HepG2 (cell line): ENCODE measurements around the gene HPS6. TPM values are rescaled to one million over a fixed set of nuclear protein-coding genes. Genes with fewer than 3 reads are reported as not detected.

Source experiments
- CHCHD3 ChIP-seq: sonication (generic); formaldehyde crosslinking; IDR thresholded peaks from 2 replicates; pipeline ENCODE4 v1.8.0; 2022; ENCODE audit warnings: mild to moderate bottlenecking, missing genetic modification reagents, moderate library complexity
- ELF1 ChIP-seq: sonication (generic); formaldehyde crosslinking; IDR thresholded peaks from 2 replicates; pipeline ENCODE4 v1.4.0; 2020; ENCODE audit warnings: missing genetic modification reagents
- ERF ChIP-seq: IDR thresholded peaks from 2 replicates; pipeline ENCODE4 v1.6.1; 2018; ENCODE audit warnings: missing biosample characterization, missing genetic modification reagents
- RAD21 ChIP-seq: fragments of 450-650 bp; formaldehyde crosslinking; IDR thresholded peaks from 2 replicates; pipeline ENCODE4 v1.5.0; 2020; ENCODE audit warnings: mild to moderate bottlenecking
- TAF15 ChIP-seq: fragments of 200-400 bp; formaldehyde crosslinking; IDR thresholded peaks from one replicate; pipeline ENCODE4 v1.6.1; 2018; ENCODE audit warnings: mild to moderate bottlenecking, low read depth, low read length; ENCODE audit not compliant: poor library complexity, severe bottlenecking
- ZMYM4 ChIP-seq: sonication (generic); formaldehyde crosslinking; IDR thresholded peaks from 2 replicates; pipeline ENCODE4 v1.8.1; 2023; ENCODE audit warnings: mild to moderate bottlenecking, missing genetic modification reagents
- ZNF232 ChIP-seq: sonication (generic); formaldehyde crosslinking; IDR thresholded peaks from 2 replicates; pipeline ENCODE4 v1.4.0; 2020; ENCODE audit warnings: missing genetic modification reagents, borderline replicate concordance
- ZNF557 ChIP-seq: sonication (generic); formaldehyde crosslinking; IDR thresholded peaks from 2 replicates; pipeline ENCODE4 v1.4.0; 2020; ENCODE audit warnings: missing genetic modification reagents
- polyA plus RNA-seq, 8 experiments: library from polyadenylated mRNA; depleted of rRNA in 3 of 8; stranded (reverse) in 7 of 8; unstranded in 1 of 8; fragments of >200 nt; fragmentation: Illumina TruSeq in 4 of 8; extraction: Trizol in 4 of 8; gene quantifications; 2 replicates each; pipeline versions ENCODE4 v1.2.1 to v1.2.3, GENCODE V29; 2011 to 2016; ENCODE audit warnings: low read depth in 4 of 8, missing spikeins in 1 of 8, mixed read lengths in 1 of 8; ENCODE audit not compliant: insufficient read depth in 1 of 8
- total RNA-seq, 5 experiments: library from RNA; depleted of rRNA; stranded (reverse); fragments of >200 nt; fragmentation: Illumina TruSeq; extraction: Trizol; gene quantifications; 2 replicates each; pipeline ENCODE4 v1.2.3, GENCODE V29; 2016; ENCODE audit warnings: low read depth in 1 of 5
- TF ChIP-seq, protein P1 (sequence below), 2 experiments: sonication (generic) in 1 of 2; formaldehyde crosslinking in 1 of 2; IDR thresholded peaks; 2 replicates each; pipeline versions ENCODE4 v1.4.0 to v1.6.1; 2016 to 2020; ENCODE audit warnings: borderline replicate concordance in 1 of 2, low read depth in 1 of 2, mild to moderate bottlenecking in 1 of 2, missing genetic modification reagents in 1 of 2
- TF ChIP-seq, protein P2 (sequence below): sonication (generic); formaldehyde crosslinking; IDR thresholded peaks from 2 replicates; pipeline ENCODE4 v1.5.0; 2020; ENCODE audit warnings: missing genetic modification reagents
- TF ChIP-seq, protein P3 (sequence below): sonication (generic); formaldehyde crosslinking; IDR thresholded peaks from 2 replicates; pipeline ENCODE4 v1.4.0; 2020; ENCODE audit warnings: missing genetic modification reagents, borderline replicate concordance
- TF ChIP-seq, protein P4 (sequence below): sonication (generic); formaldehyde crosslinking; IDR thresholded peaks from 2 replicates; pipeline ENCODE4 v1.4.0; 2020; ENCODE audit warnings: mild to moderate bottlenecking, low read depth, missing genetic modification reagents
- TF ChIP-seq, protein P5 (sequence below): sonication (generic); formaldehyde crosslinking; IDR thresholded peaks from 2 replicates; pipeline ENCODE4 v1.5.0; 2020; ENCODE audit warnings: mild to moderate bottlenecking, missing genetic modification reagents, moderate library complexity
- TF ChIP-seq, protein P6 (sequence below): sonication (generic); formaldehyde crosslinking; IDR thresholded peaks from 2 replicates; pipeline ENCODE4 v1.8.1; 2023; ENCODE audit warnings: mild to moderate bottlenecking, inconsistent platforms, moderate library complexity, missing genetic modification reagents, borderline replicate concordance

The HPS6 gene
- total and polyA plus RNA-seq, 2 of the 13 experiments (the other 11 are each of a cell fraction or from before 2014, with no cell fraction given) = 2.9 to 14.9 TPM

DNA sequence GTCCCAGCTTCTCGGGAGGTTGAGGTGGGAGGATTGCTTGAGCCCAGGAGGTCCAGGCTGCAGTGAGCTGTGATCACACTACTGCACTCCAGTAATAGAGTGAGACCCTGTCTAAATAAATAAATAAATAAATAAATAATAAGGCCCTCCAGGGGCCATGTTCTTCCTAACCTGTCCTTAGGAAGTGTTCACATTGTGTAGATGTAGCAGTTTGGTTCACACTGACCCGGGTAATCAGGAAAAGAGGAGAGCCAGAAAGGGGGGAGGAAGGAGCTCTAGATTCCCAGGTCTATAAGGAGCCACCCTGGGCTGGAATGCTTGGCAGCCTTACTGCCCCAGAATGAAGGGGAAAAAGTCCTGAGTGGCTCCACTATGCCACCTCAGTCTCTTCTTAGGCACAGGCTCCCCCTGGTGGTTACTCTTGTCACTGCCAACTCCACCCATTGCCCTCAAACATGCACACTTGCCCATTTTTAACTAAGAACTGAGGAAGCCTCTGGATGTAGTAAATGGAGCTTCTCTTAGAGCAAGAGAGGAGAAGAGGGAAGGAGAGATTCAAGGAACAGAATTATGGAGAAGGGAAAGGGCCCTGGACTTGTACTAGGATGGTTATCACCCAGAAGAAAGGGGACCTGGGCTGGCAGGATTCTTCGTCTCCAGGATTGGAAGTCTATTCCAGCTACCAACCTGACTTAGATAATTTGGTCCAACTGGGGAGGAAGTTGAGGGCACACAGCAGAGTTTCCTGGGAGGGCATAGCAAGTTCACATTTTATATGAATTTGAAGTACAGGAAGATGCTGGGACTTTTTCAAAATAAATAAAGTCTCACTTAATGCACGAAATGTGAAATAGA is 7.8 kb downstream of the HPS6 start (continued):
- TF ChIP-seq, protein P1, sequence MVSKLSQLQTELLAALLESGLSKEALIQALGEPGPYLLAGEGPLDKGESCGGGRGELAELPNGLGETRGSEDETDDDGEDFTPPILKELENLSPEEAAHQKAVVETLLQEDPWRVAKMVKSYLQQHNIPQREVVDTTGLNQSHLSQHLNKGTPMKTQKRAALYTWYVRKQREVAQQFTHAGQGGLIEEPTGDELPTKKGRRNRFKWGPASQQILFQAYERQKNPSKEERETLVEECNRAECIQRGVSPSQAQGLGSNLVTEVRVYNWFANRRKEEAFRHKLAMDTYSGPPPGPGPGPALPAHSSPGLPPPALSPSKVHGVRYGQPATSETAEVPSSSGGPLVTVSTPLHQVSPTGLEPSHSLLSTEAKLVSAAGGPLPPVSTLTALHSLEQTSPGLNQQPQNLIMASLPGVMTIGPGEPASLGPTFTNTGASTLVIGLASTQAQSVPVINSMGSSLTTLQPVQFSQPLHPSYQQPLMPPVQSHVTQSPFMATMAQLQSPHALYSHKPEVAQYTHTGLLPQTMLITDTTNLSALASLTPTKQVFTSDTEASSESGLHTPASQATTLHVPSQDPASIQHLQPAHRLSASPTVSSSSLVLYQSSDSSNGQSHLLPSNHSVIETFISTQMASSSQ (IDR thresholded peaks at IDR 0.05; ENCODE audit: low read depth) = no peak
- TF ChIP-seq, protein P1 (CRISPR knock-in tag; IDR thresholded peaks at IDR 0.05; ENCODE audit: borderline replicate concordance) = no peak
- TF ChIP-seq, protein P2, sequence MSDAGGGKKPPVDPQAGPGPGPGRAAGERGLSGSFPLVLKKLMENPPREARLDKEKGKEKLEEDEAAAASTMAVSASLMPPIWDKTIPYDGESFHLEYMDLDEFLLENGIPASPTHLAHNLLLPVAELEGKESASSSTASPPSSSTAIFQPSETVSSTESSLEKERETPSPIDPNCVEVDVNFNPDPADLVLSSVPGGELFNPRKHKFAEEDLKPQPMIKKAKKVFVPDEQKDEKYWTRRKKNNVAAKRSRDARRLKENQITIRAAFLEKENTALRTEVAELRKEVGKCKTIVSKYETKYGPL (CRISPR knock-in tag) = no peak
- TF ChIP-seq, protein P3, sequence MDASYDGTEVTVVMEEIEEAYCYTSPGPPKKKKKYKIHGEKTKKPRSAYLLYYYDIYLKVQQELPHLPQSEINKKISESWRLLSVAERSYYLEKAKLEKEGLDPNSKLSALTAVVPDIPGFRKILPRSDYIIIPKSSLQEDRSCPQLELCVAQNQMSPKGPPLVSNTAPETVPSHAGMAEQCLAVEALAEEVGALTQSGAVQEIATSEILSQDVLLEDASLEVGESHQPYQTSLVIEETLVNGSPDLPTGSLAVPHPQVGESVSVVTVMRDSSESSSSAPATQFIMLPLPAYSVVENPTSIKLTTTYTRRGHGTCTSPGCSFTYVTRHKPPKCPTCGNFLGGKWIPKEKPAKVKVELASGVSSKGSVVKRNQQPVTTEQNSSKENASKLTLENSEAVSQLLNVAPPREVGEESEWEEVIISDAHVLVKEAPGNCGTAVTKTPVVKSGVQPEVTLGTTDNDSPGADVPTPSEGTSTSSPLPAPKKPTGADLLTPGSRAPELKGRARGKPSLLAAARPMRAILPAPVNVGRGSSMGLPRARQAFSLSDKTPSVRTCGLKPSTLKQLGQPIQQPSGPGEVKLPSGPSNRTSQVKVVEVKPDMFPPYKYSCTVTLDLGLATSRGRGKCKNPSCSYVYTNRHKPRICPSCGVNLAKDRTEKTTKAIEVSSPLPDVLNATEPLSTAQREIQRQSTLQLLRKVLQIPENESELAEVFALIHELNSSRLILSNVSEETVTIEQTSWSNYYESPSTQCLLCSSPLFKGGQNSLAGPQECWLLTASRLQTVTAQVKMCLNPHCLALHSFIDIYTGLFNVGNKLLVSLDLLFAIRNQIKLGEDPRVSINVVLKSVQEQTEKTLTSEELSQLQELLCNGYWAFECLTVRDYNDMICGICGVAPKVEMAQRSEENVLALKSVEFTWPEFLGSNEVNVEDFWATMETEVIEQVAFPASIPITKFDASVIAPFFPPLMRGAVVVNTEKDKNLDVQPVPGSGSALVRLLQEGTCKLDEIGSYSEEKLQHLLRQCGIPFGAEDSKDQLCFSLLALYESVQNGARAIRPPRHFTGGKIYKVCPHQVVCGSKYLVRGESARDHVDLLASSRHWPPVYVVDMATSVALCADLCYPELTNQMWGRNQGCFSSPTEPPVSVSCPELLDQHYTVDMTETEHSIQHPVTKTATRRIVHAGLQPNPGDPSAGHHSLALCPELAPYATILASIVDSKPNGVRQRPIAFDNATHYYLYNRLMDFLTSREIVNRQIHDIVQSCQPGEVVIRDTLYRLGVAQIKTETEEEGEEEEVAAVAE = no peak; the same call in 1 of the 2 replicates
- TF ChIP-seq, protein P4, sequence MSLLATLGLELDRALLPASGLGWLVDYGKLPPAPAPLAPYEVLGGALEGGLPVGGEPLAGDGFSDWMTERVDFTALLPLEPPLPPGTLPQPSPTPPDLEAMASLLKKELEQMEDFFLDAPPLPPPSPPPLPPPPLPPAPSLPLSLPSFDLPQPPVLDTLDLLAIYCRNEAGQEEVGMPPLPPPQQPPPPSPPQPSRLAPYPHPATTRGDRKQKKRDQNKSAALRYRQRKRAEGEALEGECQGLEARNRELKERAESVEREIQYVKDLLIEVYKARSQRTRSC (CRISPR knock-in tag) = no peak
- TF ChIP-seq TAF15 = no peak
- TF ChIP-seq, protein P5, sequence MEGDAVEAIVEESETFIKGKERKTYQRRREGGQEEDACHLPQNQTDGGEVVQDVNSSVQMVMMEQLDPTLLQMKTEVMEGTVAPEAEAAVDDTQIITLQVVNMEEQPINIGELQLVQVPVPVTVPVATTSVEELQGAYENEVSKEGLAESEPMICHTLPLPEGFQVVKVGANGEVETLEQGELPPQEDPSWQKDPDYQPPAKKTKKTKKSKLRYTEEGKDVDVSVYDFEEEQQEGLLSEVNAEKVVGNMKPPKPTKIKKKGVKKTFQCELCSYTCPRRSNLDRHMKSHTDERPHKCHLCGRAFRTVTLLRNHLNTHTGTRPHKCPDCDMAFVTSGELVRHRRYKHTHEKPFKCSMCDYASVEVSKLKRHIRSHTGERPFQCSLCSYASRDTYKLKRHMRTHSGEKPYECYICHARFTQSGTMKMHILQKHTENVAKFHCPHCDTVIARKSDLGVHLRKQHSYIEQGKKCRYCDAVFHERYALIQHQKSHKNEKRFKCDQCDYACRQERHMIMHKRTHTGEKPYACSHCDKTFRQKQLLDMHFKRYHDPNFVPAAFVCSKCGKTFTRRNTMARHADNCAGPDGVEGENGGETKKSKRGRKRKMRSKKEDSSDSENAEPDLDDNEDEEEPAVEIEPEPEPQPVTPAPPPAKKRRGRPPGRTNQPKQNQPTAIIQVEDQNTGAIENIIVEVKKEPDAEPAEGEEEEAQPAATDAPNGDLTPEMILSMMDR = peak; percentile 90
- TF ChIP-seq ZNF557 (CRISPR knock-in tag) = no peak
- TF ChIP-seq CHCHD3 (CRISPR knock-in tag) = no peak
- TF ChIP-seq ELF1 (CRISPR knock-in tag) = no peak
- TF ChIP-seq RAD21 (CRISPR knock-in tag) = peak; percentile 64
- TF ChIP-seq, protein P6, sequence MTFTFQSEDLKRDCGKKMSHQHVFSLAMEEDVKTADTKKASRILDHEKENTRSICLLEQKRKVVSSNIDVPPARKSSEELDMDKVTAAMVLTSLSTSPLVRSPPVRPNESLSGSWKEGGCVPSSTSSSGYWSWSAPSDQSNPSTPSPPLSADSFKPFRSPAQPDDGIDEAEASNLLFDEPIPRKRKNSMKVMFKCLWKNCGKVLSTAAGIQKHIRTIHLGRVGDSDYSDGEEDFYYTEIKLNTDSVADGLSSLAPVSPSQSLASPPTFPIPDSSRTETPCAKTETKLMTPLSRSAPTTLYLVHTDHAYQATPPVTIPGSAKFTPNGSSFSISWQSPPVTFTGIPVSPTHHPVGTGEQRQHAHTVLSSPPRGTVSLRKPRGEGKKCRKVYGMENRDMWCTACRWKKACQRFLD (CRISPR knock-in tag) = no peak
- TF ChIP-seq ERF (CRISPR knock-in tag) = peak; percentile 30; the same call in 1 of the 2 replicates
- no peak for TF ChIP-seq ZMYM4 (CRISPR knock-in tag)
- no peak for TF ChIP-seq ZNF232 (CRISPR knock-in tag)
